ENCODE results near the gene KCTD6. TPM values are rescaled to one million over a fixed set of nuclear protein-coding genes. Genes with fewer than 3 reads are reported as not detected.

The KCTD6 gene
- total RNA-seq: 10 to 100 TPM in 7 of 8 experiments, 1 to 10 TPM in 1; 8.9 to 22.2 (median 17.5) TPM

GRCh38 chr3:58491506-58492402 is at the start of gene KCTD6:
Gene KCTD6, plus strand, starts transcription at chr3:58492096. Its CDS starts 6,660 bp downstream, at chr3:58498756.
- H3K27ac ChIP-seq: peak within 1 kb of the TSS; percentile 81 to 84

DNA sequence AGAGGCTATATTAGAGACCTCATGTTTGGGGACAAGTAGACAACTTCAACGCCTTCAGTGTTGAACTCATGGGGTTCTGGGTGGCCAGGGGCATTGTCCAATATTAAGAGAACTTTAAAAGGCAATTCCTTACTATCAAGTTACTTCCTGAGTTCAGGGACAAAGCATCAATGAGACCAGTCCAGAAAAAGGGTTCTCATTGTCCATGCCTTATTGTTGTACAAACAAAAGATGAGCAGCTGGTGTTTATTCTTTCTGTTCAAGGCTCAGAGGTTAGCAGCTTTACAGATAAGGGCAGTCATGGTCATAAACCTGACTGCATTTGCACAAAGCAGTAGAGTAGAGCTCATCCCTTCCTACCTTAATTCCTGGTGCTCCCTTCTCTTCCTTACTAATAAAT is 39.7 kb upstream of the KCTD6 start:
- in situ Hi-C loops (cut with MboI; ENCODE audit: low pct_unique_long_range_greater_than_20kb in 2 of 9, low sequenced_read_pairs in 9 of 9, unreplicated experiment in 9 of 9): no loop called here
- peak in 3 of 8 experiments; percentile 28 to 45 (median 30) for ATAC-seq (replicated peaks in 6 of 8)
- no peak overlapping the region for H3K27ac ChIP-seq
- no peaks in the 10 kb centered on the region for H3K4me1 ChIP-seq (replicated peaks in 1 of 2)
- no peak overlapping the region for H3K4me3 ChIP-seq
- 0 to 63% (median 18%) methylated on average over 1 of the region's 1 CpG; no CpG with 5 or more reads in 2 of the 10 experiments for WGBS, 10 experiments

More at GRCh38 chr3:58491506-58492402, at the start of gene KCTD6:
- ATAC-seq (replicated peaks in 6 of 8): peak; percentile 86 to 96 (median 95)
- Histone ChIP-seq H3K4me3 (peak within 1 kb of the TSS; percentile 79 to 100 (median 94)), H3K4me1 (replicated peaks in 1 of 2) (peaks cover 31 to 42% of the 10 kb centered on the region in 2 donors)
- WGBS, 10 experiments: 13 to 40% (median 22%) methylated on average over 1 to 4 of the region's 104 CpGs; no CpG with 5 or more reads in 5 of the 10 experiments
- in situ Hi-C loops (cut with MboI; ENCODE audit: low pct_unique_long_range_greater_than_20kb in 2 of 9, low sequenced_read_pairs in 9 of 9, unreplicated experiment in 9 of 9): no loop called here

DNA sequence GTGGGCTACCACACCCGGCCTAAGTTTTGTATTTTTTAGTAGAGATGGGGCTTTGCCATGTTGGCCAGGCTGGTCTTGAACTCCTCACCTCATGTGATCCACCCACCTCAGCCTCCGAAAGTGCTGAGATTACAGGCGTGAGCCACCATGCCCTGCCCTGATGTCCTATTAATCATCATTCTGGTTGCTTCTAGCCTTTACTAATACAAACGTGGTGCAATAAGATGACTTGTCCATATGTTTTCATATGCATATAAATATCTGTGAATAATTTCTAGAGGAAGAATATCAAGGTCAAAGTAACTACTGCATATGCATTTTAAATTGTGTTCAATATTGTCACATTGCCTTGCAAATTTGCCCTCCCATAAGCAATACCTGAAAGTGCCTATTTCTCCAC is 32.7 kb upstream of the KCTD6 start:
- ATAC-seq (replicated peaks in 6 of 8): peak in 4 of 8 experiments; percentile 16 to 49 (median 29)
- no peaks in the 10 kb centered on the region for H3K4me1 ChIP-seq (replicated peaks in 1 of 2)
- no peak overlapping the region for H3K27ac ChIP-seq
- WGBS, 10 experiments: 0 to 100% (median 60%) methylated on average over 1 to 3 of the region's 4 CpGs
- in situ Hi-C loops (cut with MboI; ENCODE audit: low pct_unique_long_range_greater_than_20kb in 2 of 9, low sequenced_read_pairs in 9 of 9, unreplicated experiment in 9 of 9): no loop called here
- H3K4me3 ChIP-seq: no peak overlapping the region

- Histone ChIP-seq H3K4me1 (replicated peaks in 1 of 2) (no peaks in the 10 kb centered on the region), H3K27ac (no peak overlapping the region), H3K4me3 (no peak overlapping the region)
- in situ Hi-C loops (cut with MboI; ENCODE audit: low pct_unique_long_range_greater_than_20kb in 2 of 9, low sequenced_read_pairs in 9 of 9, unreplicated experiment in 9 of 9): no loop called here
- ATAC-seq (replicated peaks in 6 of 8): peak in 1 of 8 experiments; percentile 3
- WGBS, 10 experiments: 53 to 100% (median 75%) methylated on average over 1 to 3 of the region's 4 CpGs; no CpG with 5 or more reads in 6 of the 10 experiments
These were observed 29.1 kb upstream of the KCTD6 start for GRCh38 chr3:58462829-58463180.

DNA sequence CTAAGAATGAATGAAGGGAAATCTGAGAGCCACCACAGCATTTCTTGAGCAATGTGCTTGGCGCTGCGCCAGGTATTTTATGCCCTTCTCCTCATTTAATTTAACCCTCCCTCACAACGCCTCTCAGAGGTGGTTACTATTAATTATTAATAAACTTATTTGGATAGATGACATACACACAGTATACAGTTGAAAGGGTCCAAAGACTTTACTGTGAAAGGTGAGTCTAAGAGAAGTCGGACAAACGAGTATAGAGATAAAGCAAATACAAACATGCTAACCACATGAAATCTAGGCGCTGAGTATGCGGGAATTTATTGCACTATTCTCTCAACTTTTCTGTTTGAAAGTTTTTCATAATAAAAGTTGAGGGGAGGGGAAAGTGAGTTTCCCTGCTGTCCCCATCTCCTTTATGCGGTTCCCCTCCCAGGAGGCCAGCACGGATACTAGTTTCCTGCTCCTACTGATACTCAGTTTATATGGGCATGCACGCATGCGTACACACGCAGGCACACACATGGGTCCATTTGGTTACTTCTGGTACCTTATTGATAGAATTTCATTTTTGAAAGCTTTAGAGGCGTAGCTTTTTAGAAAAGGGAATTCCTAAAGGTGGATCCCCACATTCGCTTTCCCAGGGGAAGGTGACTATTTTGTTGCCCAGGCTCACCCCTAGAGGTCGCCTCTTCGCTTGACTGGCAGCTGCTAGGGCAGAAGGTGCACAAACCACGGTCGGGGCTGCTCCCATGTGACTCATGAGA is 28.5 kb upstream of the KCTD6 start:
- no peak overlapping the region for H3K27ac ChIP-seq
- no peak overlapping the region for H3K4me3 ChIP-seq
- no peaks in the 10 kb centered on the region for H3K4me1 ChIP-seq (replicated peaks in 1 of 2)
- peak; percentile 82 to 94 (median 86) for ATAC-seq (replicated peaks in 6 of 8)
- in situ Hi-C loops (cut with MboI; ENCODE audit: low pct_unique_long_range_greater_than_20kb in 2 of 9, low sequenced_read_pairs in 9 of 9, unreplicated experiment in 9 of 9): no loop called here
- WGBS, 10 experiments: 0 to 85% (median 61%) methylated on average over 5 to 16 of the region's 18 CpGs

DNA sequence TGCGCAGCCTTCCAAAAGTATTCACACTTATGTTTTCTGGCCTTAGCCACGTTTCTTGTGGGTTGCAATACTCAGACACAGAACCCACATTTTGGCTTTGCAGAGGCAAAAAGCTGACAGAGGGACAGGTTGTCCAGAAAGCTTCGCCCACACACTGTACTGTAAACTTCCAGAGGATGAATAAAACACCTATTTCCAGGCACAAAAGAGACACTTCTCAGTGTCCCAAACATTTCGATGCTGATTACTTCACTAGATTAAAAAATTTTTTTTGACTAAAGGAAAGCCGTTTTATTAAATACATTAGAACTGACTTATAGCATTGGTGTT is 28.0 kb upstream of the KCTD6 start:
- Histone ChIP-seq H3K27ac (no peak overlapping the region), H3K4me3 (no peak overlapping the region), H3K4me1 (replicated peaks in 1 of 2) (peaks cover 0 to 2% of the 10 kb centered on the region in 2 donors)
- in situ Hi-C loops (cut with MboI; ENCODE audit: low pct_unique_long_range_greater_than_20kb in 2 of 9, low sequenced_read_pairs in 9 of 9, unreplicated experiment in 9 of 9): no loop called here
- 13 to 77% (median 46%) methylated on average over 1 to 5 of the region's 5 CpGs for WGBS, 10 experiments
- no peak for ATAC-seq (replicated peaks in 6 of 8)

GRCh38 chr3:58464866-58465265 is 27.0 kb upstream of the KCTD6 start:
- no peak for ATAC-seq (replicated peaks in 6 of 8)
- peaks cover 0 to 8% of the 10 kb centered on the region in 2 donors for H3K4me1 ChIP-seq (replicated peaks in 1 of 2)
- no peak overlapping the region for H3K27ac ChIP-seq
- H3K4me3 ChIP-seq: no peak overlapping the region
- 73 to 100% (median 89%) methylated on average over 1 to 3 of the region's 3 CpGs; no CpG with 5 or more reads in 2 of the 10 experiments for WGBS, 10 experiments
- in situ Hi-C loops (cut with MboI; ENCODE audit: low pct_unique_long_range_greater_than_20kb in 2 of 9, low sequenced_read_pairs in 9 of 9, unreplicated experiment in 9 of 9): no loop called here

DNA sequence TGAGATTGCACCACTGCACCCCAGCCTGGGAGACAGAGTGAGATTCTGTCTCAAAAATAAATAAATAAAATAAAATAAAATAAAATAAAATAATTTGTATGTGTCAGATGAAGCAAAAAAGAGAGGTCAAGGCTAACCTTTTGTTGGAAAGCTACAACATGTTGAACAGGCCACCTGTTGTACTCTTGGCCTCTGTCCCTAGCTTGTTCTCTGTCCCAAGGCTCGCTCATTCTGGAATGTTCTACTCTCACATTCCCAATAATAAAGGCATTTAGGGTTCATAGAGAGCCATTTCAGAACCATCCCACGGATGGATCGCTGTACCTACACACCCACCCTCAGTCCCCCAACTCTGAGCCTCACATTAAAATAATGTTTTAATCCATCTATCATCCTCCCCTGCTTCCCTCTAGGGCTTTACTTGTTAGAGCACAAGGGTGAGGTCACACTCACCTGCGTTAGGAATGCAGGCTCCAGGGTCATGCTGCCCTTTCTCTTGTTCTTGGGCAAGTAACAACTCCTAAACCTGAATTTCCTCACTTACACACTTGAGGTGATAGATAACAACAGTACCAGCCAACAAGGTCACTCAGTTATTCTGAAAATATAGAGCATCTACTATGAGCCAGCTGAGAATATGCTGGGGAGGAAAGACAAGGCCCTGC is 24.9 kb upstream of the KCTD6 start:
- H3K4me3 ChIP-seq: no peak overlapping the region
- in situ Hi-C loops (cut with MboI; ENCODE audit: low pct_unique_long_range_greater_than_20kb in 2 of 9, low sequenced_read_pairs in 9 of 9, unreplicated experiment in 9 of 9): no loop called here
- H3K4me1 ChIP-seq (replicated peaks in 1 of 2): peaks cover 13 to 21% of the 10 kb centered on the region in 2 donors
- WGBS, 10 experiments: 67 to 100% (median 93%) methylated on average over 1 to 4 of the region's 4 CpGs; no CpG with 5 or more reads in 1 of the 10 experiments
- no peak overlapping the region for H3K27ac ChIP-seq
- no peak for ATAC-seq (replicated peaks in 6 of 8)

GRCh38 chr3:58469096-58469495 is 22.8 kb upstream of the KCTD6 start:
- ATAC-seq (replicated peaks in 6 of 8): peak in 1 of 8 experiments; percentile 22
- in situ Hi-C loops (cut with MboI; ENCODE audit: low pct_unique_long_range_greater_than_20kb in 2 of 9, low sequenced_read_pairs in 9 of 9, unreplicated experiment in 9 of 9): no loop called here
- Histone ChIP-seq H3K4me1 (replicated peaks in 1 of 2) (peaks cover 13 to 21% of the 10 kb centered on the region in 2 donors), H3K27ac (no peak overlapping the region), H3K4me3 (no peak overlapping the region)
- 0 to 93% (median 51%) methylated on average over 2 to 4 of the region's 4 CpGs; no CpG with 5 or more reads in 2 of the 10 experiments for WGBS, 10 experiments

- 82 to 100% (median 99%) methylated on average over 2 to 7 of the region's 12 CpGs; no CpG with 5 or more reads in 4 of the 10 experiments for WGBS, 10 experiments
- peak overlapping the region in 1 of 2 donors; percentile 21 for H3K27ac ChIP-seq
- ATAC-seq (replicated peaks in 6 of 8): no peak
- in situ Hi-C loops (cut with MboI; ENCODE audit: low pct_unique_long_range_greater_than_20kb in 2 of 9, low sequenced_read_pairs in 9 of 9, unreplicated experiment in 9 of 9): no loop called here
- peaks cover 26 to 33% of the 10 kb centered on the region in 2 donors for H3K4me1 ChIP-seq (replicated peaks in 1 of 2)
- no peak overlapping the region for H3K4me3 ChIP-seq
These were observed 21.4 kb upstream of the KCTD6 start for GRCh38 chr3:58470363-58471024.

DNA sequence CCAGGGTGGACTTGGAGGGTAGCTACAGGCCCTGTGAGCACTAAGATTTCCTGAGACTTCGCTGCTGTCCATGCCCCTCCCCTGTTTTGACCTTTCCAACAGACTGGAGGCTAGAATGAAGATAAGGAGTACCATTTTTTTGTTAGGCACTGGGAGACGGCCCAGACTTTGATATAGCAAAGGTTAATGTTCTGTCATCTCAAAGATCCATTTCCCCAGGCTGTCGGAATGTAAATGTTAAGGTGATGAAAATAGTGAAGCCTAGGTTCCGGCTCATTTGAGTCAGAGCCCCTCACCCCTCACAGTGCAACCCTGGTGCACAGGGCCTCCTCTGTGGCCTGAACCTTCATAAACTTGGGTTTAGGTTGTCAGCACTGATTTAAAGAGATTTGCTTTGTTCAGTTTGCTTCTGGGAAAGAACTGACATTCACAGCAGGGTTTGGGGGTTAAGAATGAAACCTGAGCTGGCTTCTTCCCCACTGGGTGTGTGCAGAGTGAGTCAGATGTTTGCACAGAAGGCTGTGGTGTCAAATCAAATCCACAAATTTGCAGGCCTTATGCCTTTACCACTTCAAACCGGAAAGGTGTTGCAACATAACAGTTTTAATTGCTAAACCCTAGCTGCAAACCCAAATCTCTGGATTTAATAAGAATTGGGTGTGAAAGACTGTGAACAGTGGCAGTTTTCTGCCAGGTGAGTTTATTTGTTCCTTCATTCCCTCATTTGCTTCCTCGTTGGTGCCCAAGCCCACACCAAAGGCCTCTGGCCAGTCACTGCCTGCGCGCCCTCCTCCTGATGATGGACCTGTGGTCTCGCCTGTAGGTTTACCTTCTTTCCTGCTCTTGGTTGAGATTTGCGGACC is 20.6 kb upstream of the KCTD6 start:
- H3K4me3 ChIP-seq: no peak overlapping the region
- H3K27ac ChIP-seq: peak overlapping the region; percentile 2 to 21
- 0 to 94% (median 65%) methylated on average over 1 to 10 of the region's 10 CpGs; no CpG with 5 or more reads in 2 of the 10 experiments for WGBS, 10 experiments
- in situ Hi-C loops (cut with MboI; ENCODE audit: low pct_unique_long_range_greater_than_20kb in 2 of 9, low sequenced_read_pairs in 9 of 9, unreplicated experiment in 9 of 9): no loop called here
- ATAC-seq (replicated peaks in 6 of 8): peak; percentile 83 to 98 (median 92)
- H3K4me1 ChIP-seq (replicated peaks in 1 of 2): peaks cover 26 to 37% of the 10 kb centered on the region in 2 donors
